Liver (tissue), 3 donors: ENCODE measurements around the gene PLPP4.

Experiments
- GABPA ChIP-seq, 2 donors: IDR thresholded peaks in 1 of 2; conservative IDR thresholded peaks in 1 of 2; 2 replicates each; pipeline ENCODE4 v1.6.1; 2016; ENCODE audit warnings: antibody characterized with exemption in 2 of 2, mild to moderate bottlenecking in 1 of 2, moderate library complexity in 1 of 2
- NR2F2 ChIP-seq: IDR thresholded peaks from 2 replicates; pipeline ENCODE4 v1.6.1; 2016; ENCODE audit warnings: antibody characterized with exemption
- TF ChIP-seq, protein P1 (sequence below): fragments of 150-350 bp; IDR thresholded peaks from 2 replicates; pipeline ENCODE4 v1.5.1; 2017; ENCODE audit warnings: improper control_type of control experiment, low read depth, low read length; ENCODE audit not compliant: missing input control
- donor health status: healthy.
- donor health status: healthy.

DNA sequence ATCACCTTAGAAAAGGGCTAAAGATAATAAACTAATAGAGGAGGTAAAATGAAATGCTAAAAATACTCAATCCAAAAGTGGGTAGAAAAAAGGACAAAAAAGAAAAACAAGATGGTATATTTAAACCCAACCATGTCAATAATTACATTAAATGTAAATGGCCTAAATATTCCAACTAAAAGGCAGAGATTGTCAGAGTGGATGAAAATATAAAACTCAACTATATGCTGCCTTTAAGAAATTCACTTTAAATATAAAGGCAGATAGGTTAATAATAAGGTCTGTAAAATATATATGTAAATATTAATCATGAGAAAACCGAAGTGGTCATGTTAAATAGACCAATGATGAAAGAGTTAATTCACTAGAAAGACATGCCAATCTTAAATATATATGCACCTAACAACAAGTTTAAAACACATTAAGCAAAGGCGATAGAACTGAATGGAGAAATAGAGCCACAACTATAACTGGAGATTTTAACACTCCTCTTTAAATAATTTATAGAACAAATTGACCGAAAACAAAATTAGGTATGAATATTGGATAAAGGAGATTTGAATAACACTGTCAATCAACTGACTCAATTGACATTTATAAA lies 159.4 kb downstream of the PLPP4 start:
- TF ChIP-seq, protein P1, sequence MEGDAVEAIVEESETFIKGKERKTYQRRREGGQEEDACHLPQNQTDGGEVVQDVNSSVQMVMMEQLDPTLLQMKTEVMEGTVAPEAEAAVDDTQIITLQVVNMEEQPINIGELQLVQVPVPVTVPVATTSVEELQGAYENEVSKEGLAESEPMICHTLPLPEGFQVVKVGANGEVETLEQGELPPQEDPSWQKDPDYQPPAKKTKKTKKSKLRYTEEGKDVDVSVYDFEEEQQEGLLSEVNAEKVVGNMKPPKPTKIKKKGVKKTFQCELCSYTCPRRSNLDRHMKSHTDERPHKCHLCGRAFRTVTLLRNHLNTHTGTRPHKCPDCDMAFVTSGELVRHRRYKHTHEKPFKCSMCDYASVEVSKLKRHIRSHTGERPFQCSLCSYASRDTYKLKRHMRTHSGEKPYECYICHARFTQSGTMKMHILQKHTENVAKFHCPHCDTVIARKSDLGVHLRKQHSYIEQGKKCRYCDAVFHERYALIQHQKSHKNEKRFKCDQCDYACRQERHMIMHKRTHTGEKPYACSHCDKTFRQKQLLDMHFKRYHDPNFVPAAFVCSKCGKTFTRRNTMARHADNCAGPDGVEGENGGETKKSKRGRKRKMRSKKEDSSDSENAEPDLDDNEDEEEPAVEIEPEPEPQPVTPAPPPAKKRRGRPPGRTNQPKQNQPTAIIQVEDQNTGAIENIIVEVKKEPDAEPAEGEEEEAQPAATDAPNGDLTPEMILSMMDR, result no peak
- TF ChIP-seq GABPA (IDR thresholded peaks at IDR 0.05 in 1 of 2, conservative IDR thresholded peaks at IDR 0.05 in 1 of 2) (no peak), NR2F2 (no peak)
